ENCODE measurements around the gene RACGAP1. TPM values are rescaled to one million over a fixed set of nuclear protein-coding genes. Genes with fewer than 3 reads are reported as not detected.

The RACGAP1 gene
- total RNA-seq, 1 donor from 2014 or later: 42.1 TPM

DNA sequence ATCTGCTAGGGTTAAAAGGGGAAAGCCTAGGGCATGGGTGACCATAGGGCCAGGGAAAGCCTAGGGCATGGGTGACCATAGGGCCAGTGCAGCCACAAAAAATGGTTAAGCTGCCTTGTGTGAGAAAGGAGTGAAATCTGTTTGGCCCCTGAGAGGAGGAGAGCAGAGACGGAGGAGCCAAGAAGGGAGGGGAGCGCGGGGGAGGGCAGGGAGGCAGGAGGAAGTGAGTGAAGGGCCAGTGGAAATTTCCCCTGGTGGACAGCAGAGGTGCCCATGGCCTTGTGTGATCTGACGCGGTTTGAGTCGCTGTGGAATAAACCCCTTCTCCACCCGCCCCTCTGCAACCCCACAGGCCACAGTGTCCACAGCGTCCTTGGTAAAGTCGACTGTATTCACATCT is 53.2 kb downstream of the RACGAP1 start:
- H3K27ac Mint-ChIP-seq: no peak overlapping the region
- TF ChIP-seq CTCF (IDR thresholded peaks at IDR 0.05; ENCODE audit: unreplicated experiment): no peak
- no peaks in the 10 kb centered on the region for H3K4me1 Mint-ChIP-seq (ENCODE audit: low read depth)
- H3K36me3 Mint-ChIP-seq (ENCODE audit: insufficient read depth): no peaks in the 10 kb centered on the region
- no peak overlapping the region for H3K4me3 Mint-ChIP-seq (ENCODE audit: low read depth)
- no peaks in the 10 kb centered on the region for H3K9me3 Mint-ChIP-seq (ENCODE audit: low read depth)
- no peak for DNase-seq (ENCODE audit: low spot score, unreplicated experiment)
- peaks cover 23% of the 10 kb centered on the region for H3K27me3 Mint-ChIP-seq

GRCh38 chr12:49971141-49971540 is 54.2 kb downstream of the RACGAP1 start:
- no peak for TF ChIP-seq CTCF (IDR thresholded peaks at IDR 0.05; ENCODE audit: unreplicated experiment)
- Mint-ChIP-seq H3K9me3 (ENCODE audit: low read depth) (no peaks in the 10 kb centered on the region), H3K27me3 (peaks cover 29% of the 10 kb centered on the region), H3K27ac (no peak overlapping the region), H3K4me1 (ENCODE audit: low read depth) (no peaks in the 10 kb centered on the region), H3K4me3 (ENCODE audit: low read depth) (no peak overlapping the region), H3K36me3 (ENCODE audit: insufficient read depth) (no peaks in the 10 kb centered on the region)
- DNase-seq (ENCODE audit: low spot score, unreplicated experiment): no peak

- Mint-ChIP-seq H3K4me3 (ENCODE audit: low read depth) (no peak overlapping the region), H3K4me1 (ENCODE audit: low read depth) (no peaks in the 10 kb centered on the region), H3K36me3 (ENCODE audit: insufficient read depth) (no peaks in the 10 kb centered on the region), H3K27ac (no peak overlapping the region), H3K9me3 (ENCODE audit: low read depth) (no peaks in the 10 kb centered on the region), H3K27me3 (peaks cover 32% of the 10 kb centered on the region)
- DNase-seq (ENCODE audit: low spot score, unreplicated experiment): no peak
- no peak for TF ChIP-seq CTCF (IDR thresholded peaks at IDR 0.05; ENCODE audit: unreplicated experiment)
Observed at GRCh38 chr12:49970658-49971057, 54.6 kb downstream of the RACGAP1 start.

DNA sequence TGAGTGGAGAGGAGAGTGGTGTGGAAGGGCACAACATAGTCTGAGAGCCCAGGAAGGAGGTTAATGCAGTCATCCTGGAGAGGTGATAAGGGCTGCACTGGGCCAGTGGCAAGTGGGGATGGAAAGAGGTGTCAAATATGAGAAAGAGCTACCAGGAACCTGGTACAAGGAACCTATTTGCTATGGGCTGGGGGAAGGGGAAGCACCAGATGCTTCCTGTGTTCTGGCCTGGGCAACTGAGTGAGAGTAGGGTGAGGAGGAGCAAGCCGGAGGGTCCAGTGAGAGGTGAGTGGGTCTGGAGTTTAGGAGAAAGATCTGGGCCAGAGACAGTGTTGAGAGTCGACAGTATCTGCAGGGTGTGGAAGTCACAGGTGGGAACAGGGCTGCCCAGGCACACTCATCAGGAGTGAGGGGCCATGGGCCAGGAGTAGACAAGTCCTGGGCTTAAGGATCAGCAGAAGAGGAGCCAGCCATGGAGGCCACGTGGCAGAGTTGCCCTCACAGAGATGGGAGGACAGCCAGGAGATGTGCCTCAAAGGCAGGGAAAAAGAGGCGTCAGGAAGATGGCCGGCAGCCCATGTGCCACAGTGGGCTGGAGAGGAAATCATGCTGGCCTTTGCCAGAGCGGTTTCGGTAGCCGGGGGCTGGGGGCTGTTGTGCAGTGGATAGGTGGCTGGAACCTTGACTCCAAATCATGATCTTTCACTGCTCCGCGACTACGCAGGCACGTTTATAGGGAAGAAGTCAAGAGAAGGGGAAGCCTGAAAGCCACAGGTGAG is 55.5 kb downstream of the RACGAP1 start:
- H3K4me3 Mint-ChIP-seq (ENCODE audit: low read depth): no peak overlapping the region
- DNase-seq (ENCODE audit: low spot score, unreplicated experiment): no peak
- no peaks in the 10 kb centered on the region for H3K36me3 Mint-ChIP-seq (ENCODE audit: insufficient read depth)
- no peak for TF ChIP-seq CTCF (IDR thresholded peaks at IDR 0.05; ENCODE audit: unreplicated experiment)
- H3K4me1 Mint-ChIP-seq (ENCODE audit: low read depth): no peaks in the 10 kb centered on the region
- peaks cover 34% of the 10 kb centered on the region for H3K27me3 Mint-ChIP-seq
- no peak overlapping the region for H3K27ac Mint-ChIP-seq
- no peaks in the 10 kb centered on the region for H3K9me3 Mint-ChIP-seq (ENCODE audit: low read depth)

GRCh38 chr12:49969027-49969426 is 56.3 kb downstream of the RACGAP1 start:
- H3K9me3 Mint-ChIP-seq (ENCODE audit: low read depth): no peaks in the 10 kb centered on the region

More at GRCh38 chr12:49969027-49969426, 56.3 kb downstream of the RACGAP1 start:
- no peak for DNase-seq (ENCODE audit: low spot score, unreplicated experiment)
- Mint-ChIP-seq H3K36me3 (ENCODE audit: insufficient read depth) (no peaks in the 10 kb centered on the region), H3K27me3 (peaks cover 40% of the 10 kb centered on the region), H3K4me3 (ENCODE audit: low read depth) (no peak overlapping the region), H3K4me1 (ENCODE audit: low read depth) (no peaks in the 10 kb centered on the region), H3K27ac (no peak overlapping the region)
- no peak for TF ChIP-seq CTCF (IDR thresholded peaks at IDR 0.05; ENCODE audit: unreplicated experiment)

All from progenitor cell of endocrine pancreas (in vitro differentiated cells).